GM23338 (cell line): ENCODE measurements around the gene GABBR1.

ENCODE experiments used
- CREB1 ChIP-seq: fragments of 250-450 bp; sonication (Bioruptor Pico); IDR thresholded peaks from 2 replicates; pipeline ENCODE4 v1.5.0; 2020; ENCODE audit warnings: low read depth, mild to moderate bottlenecking, moderate library complexity
- CTCF ChIP-seq, 2 experiments: fragments of 200-600 bp in 1 of 2; sonication (generic) in 1 of 2; conservative IDR thresholded peaks; 2 replicates each; pipeline versions ENCODE4 v1.5.1 to v1.6.1; 2016 to 2017; ENCODE audit warnings: antibody characterized with exemption in 2 of 2, low read depth in 2 of 2, mild to moderate bottlenecking in 2 of 2, moderate library complexity in 1 of 2
- POLR2AphosphoS5 ChIP-seq: IDR thresholded peaks from 2 replicates; pipeline ENCODE4 v1.6.1; 2016; ENCODE audit warnings: antibody characterized with exemption, low read depth

GRCh38 chr6:29671026-29671425, 38.0 kb upstream of the GABBR1 start:
- TF ChIP-seq CTCF (conservative IDR thresholded peaks at IDR 0.05; ENCODE audit: low read depth in 2 of 2) (no peak), POLR2AphosphoS5 (no peak), CREB1 (CRISPR knock-in tag) (no peak)
